GM23338 (cell line): ENCODE measurements around the gene TMEM185B. TPM values are rescaled to one million over a fixed set of nuclear protein-coding genes. Genes with fewer than 3 reads are reported as not detected.
A peak's percentile ranks its signal among the peaks of the same experiment; 100 is the strongest.

Source experiments
- ATAC-seq: fragments of 200-7000 bp; cut with Tn5 transposase; 3 replicates; pipeline ENCODE4 v1.9.1; 2020
- DNase-seq: peaks from one replicate; pipeline ENCODE4 v3.0.0-alpha.2; 2015; ENCODE audit warnings: low spot score
- H2AFZ ChIP-seq: fragments of 200-600 bp; sonication (generic); 2 replicates; pipeline ENCODE4 v1.8.0; 2016; ENCODE audit warnings: antibody characterized with exemption, mild to moderate bottlenecking, moderate library complexity
- H3F3A ChIP-seq: fragments of 200-600 bp; sonication (generic); replicated peaks from 2 replicates; pipeline ENCODE4 v1.8.0; 2017; ENCODE audit warnings: antibody characterized with exemption, mixed run types, low read depth
- H3K27ac ChIP-seq: fragments of 200-600 bp; sonication (generic); 2 replicates; pipeline ENCODE4 v1.6.1; 2016; ENCODE audit warnings: low read depth
- H3K27me3 ChIP-seq: fragments of 200-600 bp; sonication (generic); 2 replicates; pipeline ENCODE4 v1.8.0; 2016; ENCODE audit warnings: mild to moderate bottlenecking, mixed run types, moderate library complexity; ENCODE audit not compliant: insufficient read depth
- H3K36me3 ChIP-seq: fragments of 200-600 bp; sonication (generic); 2 replicates; pipeline ENCODE4 v1.8.0; 2016; ENCODE audit warnings: mild to moderate bottlenecking; ENCODE audit not compliant: insufficient read depth
- H3K4me1 ChIP-seq: fragments of 200-600 bp; sonication (generic); 2 replicates; pipeline ENCODE4 v1.8.0; 2016; ENCODE audit warnings: mild to moderate bottlenecking, moderate library complexity; ENCODE audit not compliant: insufficient read depth
- H3K4me2 ChIP-seq: fragments of 200-600 bp; sonication (generic); 2 replicates; pipeline ENCODE4 v1.7.1; 2017; ENCODE audit warnings: mixed run types
- H3K4me3 ChIP-seq: fragments of 200-600 bp; sonication (generic); 2 replicates; pipeline ENCODE4 v1.6.1; 2016; ENCODE audit warnings: mixed run types
- H3K79me2 ChIP-seq: fragments of 200-600 bp; sonication (generic); replicated peaks from 2 replicates; pipeline ENCODE4 v1.8.0; 2017; ENCODE audit warnings: mild to moderate bottlenecking; ENCODE audit not compliant: insufficient read depth
- H3K9me2 ChIP-seq: fragments of 200-600 bp; sonication (generic); 2 replicates; pipeline ENCODE4 v1.8.0; 2017; ENCODE audit not compliant: insufficient read depth
- H4K20me1 ChIP-seq: fragments of 200-600 bp; sonication (generic); replicated peaks from 2 replicates; pipeline ENCODE4 v1.8.0; 2017; ENCODE audit warnings: mild to moderate bottlenecking; ENCODE audit not compliant: insufficient read depth
- H3K27ac Mint-ChIP-seq: 2 replicates; pipeline ENCODE4 v1.8.0; 2020; ENCODE audit warnings: inconsistent platforms, mild to moderate bottlenecking, moderate library complexity, mixed read lengths
- H3K27me3 Mint-ChIP-seq: 3 replicates; pipeline ENCODE4 v1.8.0; 2022; ENCODE audit warnings: low read depth, mild to moderate bottlenecking, moderate library complexity, mixed read lengths, inconsistent platforms; ENCODE audit not compliant: insufficient read depth, poor library complexity
- H3K36me3 Mint-ChIP-seq: 3 replicates; pipeline ENCODE4 v1.8.0; 2021; ENCODE audit warnings: low read depth, mild to moderate bottlenecking, inconsistent platforms, moderate library complexity, mixed read lengths
- H3K4me1 Mint-ChIP-seq: 3 replicates; pipeline ENCODE4 v1.8.0; 2020; ENCODE audit warnings: mild to moderate bottlenecking, inconsistent platforms, mixed read lengths
- H3K4me3 Mint-ChIP-seq: 3 replicates; pipeline ENCODE4 v1.8.0; 2021; ENCODE audit warnings: moderate library complexity, mild to moderate bottlenecking, inconsistent platforms, mixed read lengths
- H3K9me3 Mint-ChIP-seq: 3 replicates; pipeline ENCODE4 v1.8.0; 2020; ENCODE audit warnings: moderate library complexity, mild to moderate bottlenecking, inconsistent platforms, mixed read lengths
- CREB1 ChIP-seq: fragments of 250-450 bp; sonication (Bioruptor Pico); IDR thresholded peaks from 2 replicates; pipeline ENCODE4 v1.5.0; 2020; ENCODE audit warnings: low read depth, mild to moderate bottlenecking, moderate library complexity
- EZH2 ChIP-seq: fragments of 200-600 bp; sonication (generic); IDR thresholded peaks from one replicate; pipeline ENCODE4 v1.8.0; 2017; ENCODE audit warnings: antibody characterized with exemption, mild to moderate bottlenecking, low read depth; ENCODE audit not compliant: unreplicated experiment
- EZH2phosphoT487 ChIP-seq: fragments of 200-600 bp; sonication (generic); IDR thresholded peaks from one replicate; pipeline ENCODE4 v1.8.1; 2018; ENCODE audit warnings: antibody characterized with exemption; ENCODE audit not compliant: unreplicated experiment
- JUNB ChIP-seq: IDR thresholded peaks from one replicate; pipeline ENCODE4 v1.6.1; 2016; ENCODE audit warnings: antibody characterized with exemption; ENCODE audit not compliant: unreplicated experiment
- NANOG ChIP-seq: IDR thresholded peaks from 2 replicates; pipeline ENCODE4 v1.6.1; 2016; ENCODE audit warnings: antibody characterized with exemption, borderline replicate concordance
- POLR2AphosphoS5 ChIP-seq: IDR thresholded peaks from 2 replicates; pipeline ENCODE4 v1.6.1; 2016; ENCODE audit warnings: antibody characterized with exemption, low read depth
- STAT1 ChIP-seq: IDR thresholded peaks from one replicate; pipeline ENCODE4 v1.6.1; 2016; ENCODE audit warnings: antibody characterized with exemption; ENCODE audit not compliant: unreplicated experiment
- ZNF114 ChIP-seq: fragments of 250-450 bp; sonication (Bioruptor Pico); IDR thresholded peaks from 2 replicates; pipeline ENCODE4 v1.5.0; 2020; ENCODE audit warnings: mild to moderate bottlenecking, moderate library complexity
- polyA plus RNA-seq: library from polyadenylated mRNA; unstranded; fragments of >200 nt; fragmentation: Nextera tagmentation; extraction: Ambion mirVana; gene quantifications from 2 replicates; pipeline ENCODE4 v1.2.1, GENCODE V29; 2016
- total RNA-seq: library from RNA; depleted of rRNA; stranded (reverse); fragments of >200 nt; shearing (Covaris generic); gene quantifications from 2 replicates; pipeline ENCODE4 v1.2.3, GENCODE V29; 2014
- TF ChIP-seq, protein P1 (sequence below): fragments of 250-450 bp; sonication (Bioruptor Pico); IDR thresholded peaks from 2 replicates; pipeline ENCODE4 v1.5.0; 2020; ENCODE audit warnings: mild to moderate bottlenecking, moderate library complexity
- TF ChIP-seq, protein P2 (sequence below): IDR thresholded peaks from 2 replicates; pipeline ENCODE4 v1.6.1; 2016; ENCODE audit warnings: antibody characterized with exemption
- TF ChIP-seq, protein P3 (sequence below), 2 experiments: fragments of 200-600 bp in 1 of 2; sonication (generic) in 1 of 2; conservative IDR thresholded peaks; 2 replicates each; pipeline versions ENCODE4 v1.5.1 to v1.6.1; 2016 to 2017; ENCODE audit warnings: antibody characterized with exemption in 2 of 2, low read depth in 2 of 2, mild to moderate bottlenecking in 2 of 2, moderate library complexity in 1 of 2

The TMEM185B gene
- total and polyA plus RNA-seq, 2 experiments from 2014 or later, result 3.9 to 24.4 TPM

GRCh38 chr2:120224735-120225548 lies 1.7 kb upstream of the TMEM185B start:
- DNase-seq, result no peak
- peaks cover 11% of the 10 kb centered on the region; the same call in 1 of the 2 replicates for H4K20me1 ChIP-seq
- no peak overlapping the region; the same call in 2 of the 3 replicates for H3K4me3 Mint-ChIP-seq
- TF ChIP-seq EZH2, result no peak
- no peak for TF ChIP-seq JUNB
- TF ChIP-seq ZNF114 (CRISPR knock-in tag), result no peak
- peaks cover 6% of the 10 kb centered on the region; the same call in 1 of the 2 replicates for H3K9me2 ChIP-seq
- H3K79me2 ChIP-seq, result peaks cover 14% of the 10 kb centered on the region
- H3K4me1 ChIP-seq, result no peaks in the 10 kb centered on the region; the same call in 1 of the 2 replicates
- peaks cover 20% of the 10 kb centered on the region for H3K36me3 Mint-ChIP-seq
- no peaks in the 10 kb centered on the region for H3F3A ChIP-seq
- no peak overlapping the region for H3K4me2 ChIP-seq
- H3K4me1 Mint-ChIP-seq, result peaks cover 18% of the 10 kb centered on the region
- no peak overlapping the region for H2AFZ ChIP-seq
- H3K27ac Mint-ChIP-seq, result no peak overlapping the region
- peaks cover 13% of the 10 kb centered on the region for H3K9me3 Mint-ChIP-seq
- peaks cover 35% of the 10 kb centered on the region for H3K27me3 Mint-ChIP-seq
- H3K36me3 ChIP-seq, result no peaks in the 10 kb centered on the region; the same call in 1 of the 2 replicates
- H3K27ac ChIP-seq, result no peak overlapping the region
- H3K27me3 ChIP-seq, result peaks cover 29% of the 10 kb centered on the region
- no peak overlapping the region for H3K4me3 ChIP-seq
- ATAC-seq, result no peak

DNA sequence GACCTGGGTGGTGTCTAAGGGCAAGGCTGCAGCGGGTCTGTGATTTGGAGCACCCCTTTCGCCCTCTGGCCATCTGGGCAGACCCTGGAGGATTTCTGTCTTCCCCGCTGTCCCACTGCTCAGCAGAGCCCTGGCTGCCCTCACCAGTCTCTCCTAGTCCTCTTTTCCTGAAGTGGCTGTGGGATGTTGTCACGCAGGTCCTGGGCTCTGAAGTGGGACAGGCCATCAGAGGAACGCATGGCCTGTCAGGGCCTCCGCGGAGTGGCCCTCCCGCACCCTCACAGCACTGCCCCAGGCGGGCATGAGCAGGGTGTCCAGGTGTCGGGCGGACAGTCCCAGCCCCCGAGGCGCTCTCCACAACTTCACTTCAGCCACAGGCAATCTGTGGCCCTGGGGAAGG lies 1.1 kb upstream of the TMEM185B start:
- peak overlapping the region; percentile 66; the same call in 1 of the 2 replicates for H3K4me3 ChIP-seq
- peak overlapping the region; percentile 86; the same call in 1 of the 2 replicates for H3K4me2 ChIP-seq
- H3K27me3 Mint-ChIP-seq, result peaks cover 38% of the 10 kb centered on the region
- TF ChIP-seq CREB1 (CRISPR knock-in tag) (no peak), STAT1 (no peak), JUNB (no peak), EZH2phosphoT487 (no peak), NANOG (no peak), POLR2AphosphoS5 (no peak)
- TF ChIP-seq, protein P1, sequence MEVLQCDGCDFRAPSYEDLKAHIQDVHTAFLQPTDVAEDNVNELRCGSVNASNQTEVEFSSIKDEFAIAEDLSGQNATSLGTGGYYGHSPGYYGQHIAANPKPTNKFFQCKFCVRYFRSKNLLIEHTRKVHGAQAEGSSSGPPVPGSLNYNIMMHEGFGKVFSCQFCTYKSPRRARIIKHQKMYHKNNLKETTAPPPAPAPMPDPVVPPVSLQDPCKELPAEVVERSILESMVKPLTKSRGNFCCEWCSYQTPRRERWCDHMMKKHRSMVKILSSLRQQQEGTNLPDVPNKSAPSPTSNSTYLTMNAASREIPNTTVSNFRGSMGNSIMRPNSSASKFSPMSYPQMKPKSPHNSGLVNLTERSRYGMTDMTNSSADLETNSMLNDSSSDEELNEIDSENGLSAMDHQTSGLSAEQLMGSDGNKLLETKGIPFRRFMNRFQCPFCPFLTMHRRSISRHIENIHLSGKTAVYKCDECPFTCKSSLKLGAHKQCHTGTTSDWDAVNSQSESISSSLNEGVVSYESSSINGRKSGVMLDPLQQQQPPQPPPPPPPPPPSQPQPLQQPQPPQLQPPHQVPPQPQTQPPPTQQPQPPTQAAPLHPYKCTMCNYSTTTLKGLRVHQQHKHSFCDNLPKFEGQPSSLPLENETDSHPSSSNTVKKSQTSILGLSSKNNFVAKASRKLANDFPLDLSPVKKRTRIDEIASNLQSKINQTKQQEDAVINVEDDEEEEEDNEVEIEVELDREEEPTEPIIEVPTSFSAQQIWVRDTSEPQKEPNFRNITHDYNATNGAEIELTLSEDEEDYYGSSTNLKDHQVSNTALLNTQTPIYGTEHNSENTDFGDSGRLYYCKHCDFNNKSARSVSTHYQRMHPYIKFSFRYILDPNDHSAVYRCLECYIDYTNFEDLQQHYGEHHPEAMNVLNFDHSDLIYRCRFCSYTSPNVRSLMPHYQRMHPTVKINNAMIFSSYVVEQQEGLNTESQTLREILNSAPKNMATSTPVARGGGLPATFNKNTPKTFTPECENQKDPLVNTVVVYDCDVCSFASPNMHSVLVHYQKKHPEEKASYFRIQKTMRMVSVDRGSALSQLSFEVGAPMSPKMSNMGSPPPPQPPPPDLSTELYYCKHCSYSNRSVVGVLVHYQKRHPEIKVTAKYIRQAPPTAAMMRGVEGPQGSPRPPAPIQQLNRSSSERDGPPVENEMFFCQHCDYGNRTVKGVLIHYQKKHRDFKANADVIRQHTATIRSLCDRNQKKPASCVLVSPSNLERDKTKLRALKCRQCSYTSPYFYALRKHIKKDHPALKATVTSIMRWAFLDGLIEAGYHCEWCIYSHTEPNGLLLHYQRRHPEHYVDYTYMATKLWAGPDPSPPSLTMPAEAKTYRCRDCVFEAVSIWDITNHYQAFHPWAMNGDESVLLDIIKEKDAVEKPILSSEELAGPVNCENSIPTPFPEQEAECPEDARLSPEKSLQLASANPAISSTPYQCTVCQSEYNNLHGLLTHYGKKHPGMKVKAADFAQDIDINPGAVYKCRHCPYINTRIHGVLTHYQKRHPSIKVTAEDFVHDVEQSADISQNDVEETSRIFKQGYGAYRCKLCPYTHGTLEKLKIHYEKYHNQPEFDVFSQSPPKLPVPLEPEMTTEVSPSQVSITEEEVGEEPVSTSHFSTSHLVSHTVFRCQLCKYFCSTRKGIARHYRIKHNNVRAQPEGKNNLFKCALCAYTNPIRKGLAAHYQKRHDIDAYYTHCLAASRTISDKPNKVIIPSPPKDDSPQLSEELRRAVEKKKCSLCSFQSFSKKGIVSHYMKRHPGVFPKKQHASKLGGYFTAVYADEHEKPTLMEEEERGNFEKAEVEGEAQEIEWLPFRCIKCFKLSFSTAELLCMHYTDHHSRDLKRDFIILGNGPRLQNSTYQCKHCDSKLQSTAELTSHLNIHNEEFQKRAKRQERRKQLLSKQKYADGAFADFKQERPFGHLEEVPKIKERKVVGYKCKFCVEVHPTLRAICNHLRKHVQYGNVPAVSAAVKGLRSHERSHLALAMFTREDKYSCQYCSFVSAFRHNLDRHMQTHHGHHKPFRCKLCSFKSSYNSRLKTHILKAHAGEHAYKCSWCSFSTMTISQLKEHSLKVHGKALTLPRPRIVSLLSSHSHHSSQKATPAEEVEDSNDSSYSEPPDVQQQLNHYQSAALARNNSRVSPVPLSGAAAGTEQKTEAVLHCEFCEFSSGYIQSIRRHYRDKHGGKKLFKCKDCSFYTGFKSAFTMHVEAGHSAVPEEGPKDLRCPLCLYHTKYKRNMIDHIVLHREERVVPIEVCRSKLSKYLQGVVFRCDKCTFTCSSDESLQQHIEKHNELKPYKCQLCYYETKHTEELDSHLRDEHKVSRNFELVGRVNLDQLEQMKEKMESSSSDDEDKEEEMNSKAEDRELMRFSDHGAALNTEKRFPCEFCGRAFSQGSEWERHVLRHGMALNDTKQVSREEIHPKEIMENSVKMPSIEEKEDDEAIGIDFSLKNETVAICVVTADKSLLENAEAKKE (CRISPR knock-in tag), result no peak
- TF ChIP-seq, protein P2, sequence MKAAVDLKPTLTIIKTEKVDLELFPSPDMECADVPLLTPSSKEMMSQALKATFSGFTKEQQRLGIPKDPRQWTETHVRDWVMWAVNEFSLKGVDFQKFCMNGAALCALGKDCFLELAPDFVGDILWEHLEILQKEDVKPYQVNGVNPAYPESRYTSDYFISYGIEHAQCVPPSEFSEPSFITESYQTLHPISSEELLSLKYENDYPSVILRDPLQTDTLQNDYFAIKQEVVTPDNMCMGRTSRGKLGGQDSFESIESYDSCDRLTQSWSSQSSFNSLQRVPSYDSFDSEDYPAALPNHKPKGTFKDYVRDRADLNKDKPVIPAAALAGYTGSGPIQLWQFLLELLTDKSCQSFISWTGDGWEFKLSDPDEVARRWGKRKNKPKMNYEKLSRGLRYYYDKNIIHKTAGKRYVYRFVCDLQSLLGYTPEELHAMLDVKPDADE, result no peak
- TF ChIP-seq, protein P3, sequence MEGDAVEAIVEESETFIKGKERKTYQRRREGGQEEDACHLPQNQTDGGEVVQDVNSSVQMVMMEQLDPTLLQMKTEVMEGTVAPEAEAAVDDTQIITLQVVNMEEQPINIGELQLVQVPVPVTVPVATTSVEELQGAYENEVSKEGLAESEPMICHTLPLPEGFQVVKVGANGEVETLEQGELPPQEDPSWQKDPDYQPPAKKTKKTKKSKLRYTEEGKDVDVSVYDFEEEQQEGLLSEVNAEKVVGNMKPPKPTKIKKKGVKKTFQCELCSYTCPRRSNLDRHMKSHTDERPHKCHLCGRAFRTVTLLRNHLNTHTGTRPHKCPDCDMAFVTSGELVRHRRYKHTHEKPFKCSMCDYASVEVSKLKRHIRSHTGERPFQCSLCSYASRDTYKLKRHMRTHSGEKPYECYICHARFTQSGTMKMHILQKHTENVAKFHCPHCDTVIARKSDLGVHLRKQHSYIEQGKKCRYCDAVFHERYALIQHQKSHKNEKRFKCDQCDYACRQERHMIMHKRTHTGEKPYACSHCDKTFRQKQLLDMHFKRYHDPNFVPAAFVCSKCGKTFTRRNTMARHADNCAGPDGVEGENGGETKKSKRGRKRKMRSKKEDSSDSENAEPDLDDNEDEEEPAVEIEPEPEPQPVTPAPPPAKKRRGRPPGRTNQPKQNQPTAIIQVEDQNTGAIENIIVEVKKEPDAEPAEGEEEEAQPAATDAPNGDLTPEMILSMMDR (conservative IDR thresholded peaks at IDR 0.05; ENCODE audit: low read depth in 2 of 2), result no peak

More for the DNA sequence above, 1.1 kb upstream of the TMEM185B start:
- ATAC-seq (no peak), DNase-seq (no peak)
- Mint-ChIP-seq H3K36me3 (peaks cover 20% of the 10 kb centered on the region), H3K4me3 (peak overlapping the region; percentile 76), H3K9me3 (peaks cover 13% of the 10 kb centered on the region), H3K4me1 (peaks cover 18% of the 10 kb centered on the region), H3K27ac (no peak overlapping the region)
- Histone ChIP-seq H3K4me1 (no peaks in the 10 kb centered on the region; the same call in 1 of the 2 replicates), H3K79me2 (peaks cover 14% of the 10 kb centered on the region), H2AFZ (no peak overlapping the region; the same call in 1 of the 2 replicates), H4K20me1 (peaks cover 11% of the 10 kb centered on the region; the same call in 1 of the 2 replicates), H3K27me3 (peaks cover 29% of the 10 kb centered on the region), H3K9me2 (peaks cover 6% of the 10 kb centered on the region; the same call in 1 of the 2 replicates), H3K36me3 (no peaks in the 10 kb centered on the region; the same call in 1 of the 2 replicates), H3F3A (no peaks in the 10 kb centered on the region), H3K27ac (no peak overlapping the region)
